Measurements from ENCODE around the gene MSRB3. TPM values are rescaled to one million over a fixed set of nuclear protein-coding genes. Genes with fewer than 3 reads are reported as not detected.

The MSRB3 gene
- total and polyA plus RNA-seq, 2 of the 8 experiments (the other 6 are each of a cell fraction or from before 2014, with no cell fraction given): 0.32 to 1.2 TPM

- no peak overlapping the region for H2AK5ac ChIP-seq (ENCODE audit: low read depth, low read length)
- H3K18ac ChIP-seq (ENCODE audit: extremely low read depth, low read length): no peak overlapping the region
- no peak overlapping the region for H3K4me3 ChIP-seq (ENCODE audit: extremely low read depth in 1 of 4, insufficient read depth in 2 of 4, low read depth in 3 of 4, low read length in 4 of 4)
- H3K9ac ChIP-seq (replicated peaks in 1 of 4; ENCODE audit: extremely low read depth in 1 of 4, low read depth in 3 of 4, low read length in 3 of 4): no peak overlapping the region
- WGBS, 2 experiments (ENCODE audit: extremely low coverage in 1 of 2, insufficient coverage in 1 of 2, insufficient read length in 1 of 2, insufficient replicate concordance in 2 of 2, low coverage in 1 of 2, low lambda C conversion rate in 2 of 2, missing lambda C conversion rate in 1 of 2): 100% methylated on average over 1 of the region's 1 CpG; no CpG with 5 or more reads in 1 of the 2 experiments
- no peak overlapping the region for H3K23ac ChIP-seq (ENCODE audit: insufficient read length)
- no peak overlapping the region for H3K4me2 ChIP-seq (ENCODE audit: insufficient read depth in 1 of 2, low read depth in 2 of 2, low read length in 2 of 2)
- H3K27me3 ChIP-seq (replicated peaks in 1 of 4; ENCODE audit: control insufficient read depth in 3 of 4, extremely low read depth in 1 of 4, insufficient read depth in 3 of 4, low read length in 3 of 4): no peaks in the 10 kb centered on the region
- H2AFZ ChIP-seq (ENCODE audit: low read length): no peak overlapping the region
- no peak overlapping the region for H4K5ac ChIP-seq (ENCODE audit: insufficient read length, low read depth, low read length)
- ChIA-PET CTCF (ENCODE audit: partially characterized antibody) (no interaction called here), POLR2A (ENCODE audit: partially characterized antibody) (no interaction called here)
- DNase-seq (ENCODE audit: low read depth in 1 of 2, low spot score in 2 of 2): no peak
- H3K56ac ChIP-seq (replicated peaks; ENCODE audit: insufficient read length, low read depth, low read length): no peak overlapping the region
- H3K36me3 ChIP-seq (ENCODE audit: control insufficient read depth in 2 of 4, insufficient read depth in 4 of 4, low read length in 3 of 4): no peaks in the 10 kb centered on the region
- H4K20me1 ChIP-seq (replicated peaks in 1 of 2; ENCODE audit: control insufficient read depth in 1 of 2, insufficient read depth in 2 of 2, low read length in 2 of 2): no peaks in the 10 kb centered on the region
- no peak overlapping the region for H4K8ac ChIP-seq (ENCODE audit: extremely low read depth, insufficient read depth, low read length)
- FAIRE-seq: no peak
- no peak overlapping the region for H3K14ac ChIP-seq (ENCODE audit: insufficient read length)
- H4K91ac ChIP-seq (replicated peaks; ENCODE audit: insufficient read length, low read length): no peak overlapping the region
- no peaks in the 10 kb centered on the region for H3K9me3 ChIP-seq (ENCODE audit: insufficient read depth in 2 of 2, low read depth in 1 of 2, low read length in 1 of 2)
- no peaks in the 10 kb centered on the region for H3K23me2 ChIP-seq (ENCODE audit: low read depth, low read length)
- no peak overlapping the region for H3K4ac ChIP-seq (replicated peaks; ENCODE audit: insufficient read length, low read depth, low read length)
- no peaks in the 10 kb centered on the region for H3K79me1 ChIP-seq (ENCODE audit: low read depth, low read length)
- no peak overlapping the region for H2BK5ac ChIP-seq (ENCODE audit: low read depth, low read length)
- H2BK20ac ChIP-seq (ENCODE audit: low read length): no peak overlapping the region
- H2BK15ac ChIP-seq (ENCODE audit: low read length): no peak overlapping the region
- no peak overlapping the region for H2BK120ac ChIP-seq (replicated peaks; ENCODE audit: low read depth, low read length)
- no peaks in the 10 kb centered on the region for H3K79me2 ChIP-seq (ENCODE audit: control insufficient read depth in 1 of 2, insufficient read depth in 2 of 2, low read length in 2 of 2)
- H2BK12ac ChIP-seq (ENCODE audit: low read depth, low read length): no peak overlapping the region
- no peak overlapping the region for H3K27ac ChIP-seq (ENCODE audit: low read depth, low read length)
- H3K4me1 ChIP-seq (replicated peaks in 1 of 4; ENCODE audit: control insufficient read depth in 3 of 4, insufficient read depth in 4 of 4, low read length in 3 of 4): peaks cover 0 to 3% (median 2%) of the 10 kb centered on the region in 4 experiments; a peak in 1 of 7 replicates
- TF ChIP-seq ASH2L (IDR thresholded peaks at IDR 0.05; ENCODE audit: low read length) (no peak), KDM5A (IDR thresholded peaks at IDR 0.05; ENCODE audit: low read length) (no peak), SUZ12 (IDR thresholded peaks at IDR 0.05; ENCODE audit: low read length) (no peak), FOSL1 (IDR thresholded peaks at IDR 0.05; ENCODE audit: insufficient read depth, low read depth, low read length) (no peak), YY1 (IDR thresholded peaks at IDR 0.05; ENCODE audit: low read depth, low read length) (no peak), MAFK (IDR thresholded peaks at IDR 0.05; ENCODE audit: low read depth, low read length) (no peak), JUN (IDR thresholded peaks at IDR 0.05; ENCODE audit: low read depth, low read length) (no peak), TEAD4 (IDR thresholded peaks at IDR 0.05; ENCODE audit: low read depth, low read length) (no peak), CBX5 (IDR thresholded peaks at IDR 0.05; ENCODE audit: low read depth, low read length) (no peak), MAX (IDR thresholded peaks at IDR 0.05) (no peak), CREB1 (IDR thresholded peaks at IDR 0.05) (no peak), HDAC2 (IDR thresholded peaks at IDR 0.05; ENCODE audit: borderline replicate concordance in 1 of 2, low read depth in 2 of 2, low read length in 2 of 2) (no peak), ATF3 (IDR thresholded peaks at IDR 0.05; ENCODE audit: insufficient read depth, low read depth, low read length) (no peak)
Measured at GRCh38 chr12:65364046-65364445, 85.6 kb downstream of the MSRB3 start.
